ENCODE measurements around the gene PPP3R2. TPM values are rescaled to one million over a fixed set of nuclear protein-coding genes. Genes with fewer than 3 reads are reported as not detected.
A peak's percentile ranks its signal among the peaks of the same experiment; 100 is the strongest.

The PPP3R2 gene
- total RNA-seq, 1 experiment from 2014 or later, result not detected

- Histone ChIP-seq H3K4me1 (ENCODE audit: insufficient read depth, low read length) (no peaks in the 10 kb centered on the region), H3K36me3 (ENCODE audit: low read depth, low read length) (no peaks in the 10 kb centered on the region), H3K9me3 (ENCODE audit: low read length) (no peaks in the 10 kb centered on the region), H3K9ac (ENCODE audit: low read length) (no peak overlapping the region), H3F3A (ENCODE audit: low read length, unreplicated experiment) (no peaks in the 10 kb centered on the region), H2AFZ (ENCODE audit: low read length) (no peak overlapping the region), H4K20me1 (ENCODE audit: low read length) (no peaks in the 10 kb centered on the region), H3K4me2 (ENCODE audit: low read length) (no peak overlapping the region), H3K27me3 (ENCODE audit: low read length) (no peaks in the 10 kb centered on the region), H3K79me2 (ENCODE audit: low read length) (no peaks in the 10 kb centered on the region), H3K27ac (ENCODE audit: low read length) (no peak overlapping the region), H3K4me3 (ENCODE audit: low read length) (no peak overlapping the region), H3K9me2 (replicated peaks; ENCODE audit: low read length) (no peaks in the 10 kb centered on the region)
- ChIA-PET POLR2A (ENCODE audit: unreplicated experiment) (no interaction called here), CTCF (no interaction called here)
- intact Hi-C loops (cut with micrococcal nuclease), result no loop called here
- no peak for DNase-seq
- BruUV-seq (replicated peaks), result no TSS peak
- no peak for ATAC-seq
- no peak for TF ChIP-seq EZH2 (IDR thresholded peaks at IDR 0.05; ENCODE audit: low read length, unreplicated experiment)
- no peak for TF ChIP-seq EZH2phosphoT487 (IDR thresholded peaks at IDR 0.05; ENCODE audit: borderline replicate concordance, low read length)
- no peak for TF ChIP-seq CTCF (conservative IDR thresholded peaks at IDR 0.05; ENCODE audit: low read depth, low read length)
These were observed 44.5 kb upstream of the PPP3R2 start for GRCh38 chr9:101639311-101639710.

DNA sequence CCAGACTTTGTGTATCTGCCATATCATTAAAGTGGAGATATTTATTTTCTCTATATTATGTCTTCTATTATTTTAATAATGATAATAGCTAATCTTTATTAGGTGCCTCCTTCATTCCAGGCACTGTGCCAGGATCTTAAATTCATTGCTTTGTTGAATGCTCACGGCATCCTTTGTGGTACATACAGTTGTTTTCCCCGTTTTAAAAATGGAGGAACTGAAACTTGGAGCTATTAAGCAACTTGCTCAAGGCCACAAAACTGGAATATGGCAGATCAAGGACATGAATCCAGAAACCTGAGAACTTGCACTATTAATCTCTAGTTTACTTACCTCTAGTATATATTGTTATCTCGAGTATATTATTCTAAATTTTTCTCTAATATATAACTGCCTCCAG, 41.5 kb upstream of the PPP3R2 start:
- Histone ChIP-seq H3K4me1 (ENCODE audit: insufficient read depth, low read length) (no peaks in the 10 kb centered on the region), H3K79me2 (ENCODE audit: low read length) (no peaks in the 10 kb centered on the region), H3K9me3 (ENCODE audit: low read length) (no peaks in the 10 kb centered on the region), H3K27me3 (ENCODE audit: low read length) (no peaks in the 10 kb centered on the region), H3K9me2 (replicated peaks; ENCODE audit: low read length) (no peaks in the 10 kb centered on the region), H2AFZ (ENCODE audit: low read length) (no peak overlapping the region), H3K4me3 (ENCODE audit: low read length) (no peak overlapping the region), H3K9ac (ENCODE audit: low read length) (no peak overlapping the region), H3F3A (ENCODE audit: low read length, unreplicated experiment) (no peaks in the 10 kb centered on the region), H3K27ac (ENCODE audit: low read length) (no peak overlapping the region), H4K20me1 (ENCODE audit: low read length) (no peaks in the 10 kb centered on the region), H3K4me2 (ENCODE audit: low read length) (no peak overlapping the region), H3K36me3 (ENCODE audit: low read depth, low read length) (no peaks in the 10 kb centered on the region)
- intact Hi-C loops (cut with micrococcal nuclease), result no loop called here
- no peak for TF ChIP-seq EZH2phosphoT487 (IDR thresholded peaks at IDR 0.05; ENCODE audit: borderline replicate concordance, low read length)
- no peak for TF ChIP-seq EZH2 (IDR thresholded peaks at IDR 0.05; ENCODE audit: low read length, unreplicated experiment)
- ChIA-PET POLR2A (ENCODE audit: unreplicated experiment) (no interaction called here), CTCF (interaction anchor here (0.6 kb wide), 1 partner anchor 325 kb away, joined by 3 read pairs; no protein-coding TSS in a partner anchor)
- ATAC-seq (no peak), DNase-seq (no peak)
- no TSS peak for BruUV-seq (replicated peaks)

DNA sequence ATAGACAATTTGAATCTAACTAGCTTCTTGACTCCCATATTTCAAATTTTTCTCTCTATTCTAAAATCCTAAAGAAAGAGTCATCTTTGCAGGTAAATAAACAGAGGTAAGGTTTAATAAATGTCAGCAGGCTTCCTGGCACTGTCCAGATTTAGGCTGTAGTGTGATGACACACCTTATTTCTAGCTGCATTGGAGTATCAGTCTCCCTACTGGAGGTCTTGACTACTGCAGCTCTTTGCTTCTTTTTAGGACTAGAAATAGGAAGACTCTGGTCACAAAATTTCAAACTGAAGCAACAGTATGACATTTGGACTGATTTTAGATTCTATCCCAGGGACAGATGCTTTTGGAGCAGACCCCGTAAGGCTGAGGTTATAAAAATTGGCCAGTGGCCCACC, 40.7 kb upstream of the PPP3R2 start:
- no TSS peak for BruUV-seq (replicated peaks)
- TF ChIP-seq CTCF (conservative IDR thresholded peaks at IDR 0.05; ENCODE audit: low read depth, low read length) (no peak), EZH2phosphoT487 (IDR thresholded peaks at IDR 0.05; ENCODE audit: borderline replicate concordance, low read length) (no peak), EZH2 (IDR thresholded peaks at IDR 0.05; ENCODE audit: low read length, unreplicated experiment) (no peak)
- ChIA-PET POLR2A (ENCODE audit: unreplicated experiment) (no interaction called here), CTCF (no interaction called here)
- Histone ChIP-seq H3K79me2 (ENCODE audit: low read length) (no peaks in the 10 kb centered on the region), H3K9me3 (ENCODE audit: low read length) (no peaks in the 10 kb centered on the region), H3K27ac (ENCODE audit: low read length) (no peak overlapping the region), H2AFZ (ENCODE audit: low read length) (no peak overlapping the region), H3K27me3 (ENCODE audit: low read length) (no peaks in the 10 kb centered on the region), H3K36me3 (ENCODE audit: low read depth, low read length) (no peaks in the 10 kb centered on the region), H4K20me1 (ENCODE audit: low read length) (no peaks in the 10 kb centered on the region), H3K4me3 (ENCODE audit: low read length) (no peak overlapping the region), H3K9me2 (replicated peaks; ENCODE audit: low read length) (no peaks in the 10 kb centered on the region), H3K4me2 (ENCODE audit: low read length) (no peak overlapping the region), H3K9ac (ENCODE audit: low read length) (no peak overlapping the region), H3K4me1 (ENCODE audit: insufficient read depth, low read length) (no peaks in the 10 kb centered on the region), H3F3A (ENCODE audit: low read length, unreplicated experiment) (no peaks in the 10 kb centered on the region)
- ATAC-seq (no peak), DNase-seq (peak; percentile 9)
- intact Hi-C loops (cut with micrococcal nuclease), result no loop called here

Measured in PC-3 (cell line).